K562 (cell line): ENCODE measurements around the gene RUVBL2. TPM values are rescaled to one million over a fixed set of nuclear protein-coding genes. Genes with fewer than 3 reads are reported as not detected.

Source experiments
- ATF2 ChIP-seq: sonication (generic); formaldehyde crosslinking; IDR thresholded peaks from 2 replicates; pipeline ENCODE4 v1.8.1; 2022; ENCODE audit warnings: missing genetic modification reagents
- CEBPB ChIP-seq: fragments of 450-650 bp; IDR thresholded peaks from 2 replicates; pipeline ENCODE4 v1.6.1; 2016; ENCODE audit warnings: missing genetic modification characterization, missing compliant biosample characterization
- CEBPG ChIP-seq, 3 experiments: fragments of 200-800 bp in 1 of 3; sonication (Bioruptor generic) in 1 of 3; sonication (generic) in 1 of 3; formaldehyde crosslinking in 1 of 3; IDR thresholded peaks in 2 of 3; conservative IDR thresholded peaks in 1 of 3; 2 replicates each; pipeline versions ENCODE4 v1.6.1 to v1.8.0; 2016 to 2022; ENCODE audit warnings: missing compliant biosample characterization in 2 of 3, missing genetic modification characterization in 2 of 3, mild to moderate bottlenecking in 1 of 3, missing genetic modification reagents in 1 of 3
- EHMT2 ChIP-seq: fragments of 450-650 bp; IDR thresholded peaks from 2 replicates; pipeline ENCODE4 v1.6.1; 2018; ENCODE audit warnings: antibody characterized with exemption
- FOSL1 ChIP-seq: fragments of 200-800 bp; sonication (Bioruptor generic); conservative IDR thresholded peaks from 2 replicates; pipeline ENCODE4 v1.6.1; 2016; ENCODE audit warnings: missing genetic modification characterization, missing compliant biosample characterization
- MIER1 ChIP-seq: fragments of 450-650 bp; IDR thresholded peaks from 2 replicates; pipeline ENCODE4 v1.6.1; 2016; ENCODE audit warnings: antibody characterized with exemption, mild to moderate bottlenecking, low read depth
- NR2F6 ChIP-seq: fragments of 450-650 bp; formaldehyde crosslinking; IDR thresholded peaks from 2 replicates; pipeline ENCODE4 v1.4.0; 2020; ENCODE audit warnings: mild to moderate bottlenecking
- PYGO2 ChIP-seq: fragments of 450-650 bp; IDR thresholded peaks from 2 replicates; pipeline ENCODE4 v1.6.1; 2016; ENCODE audit warnings: mild to moderate bottlenecking, missing genetic modification characterization, moderate library complexity, missing compliant biosample characterization
- SETDB1 ChIP-seq: IDR thresholded peaks from one replicate; pipeline ENCODE4 v1.6.1; 2012; ENCODE audit warnings: low read length, control low read depth, inconsistent platforms
- SMAD1 ChIP-seq: fragments of 150-350 bp; IDR thresholded peaks from 2 replicates; pipeline ENCODE4 v1.6.1; 2014; ENCODE audit warnings: low read length, low read depth; ENCODE audit not compliant: partially characterized antibody
- SRSF1 ChIP-seq: fragments of 200-400 bp; formaldehyde crosslinking; IDR thresholded peaks from 2 replicates; pipeline ENCODE4 v1.6.1; 2017; ENCODE audit warnings: mild to moderate bottlenecking, low read depth, low read length, moderate library complexity
- TCF7 ChIP-seq: sonication (generic); IDR thresholded peaks from 2 replicates; pipeline ENCODE4 v1.6.1; 2016; ENCODE audit warnings: antibody characterized with exemption, borderline replicate concordance
- YY1 ChIP-seq, 3 experiments: IDR thresholded peaks; 2 replicates each; pipeline ENCODE4 v1.6.1; 2011; ENCODE audit warnings: low read length in 2 of 3, mild to moderate bottlenecking in 2 of 3, moderate library complexity in 2 of 3, borderline replicate concordance in 1 of 3, control low read depth in 1 of 3, low read depth in 1 of 3; ENCODE audit not compliant: insufficient read depth in 3 of 3, insufficient replicate concordance in 2 of 3, control insufficient read depth in 1 of 3, insufficient read length in 1 of 3; ENCODE audit errors: extremely low read depth in 1 of 3
- ZNF174 ChIP-seq: fragments of 250-450 bp; sonication (Bioruptor Pico); IDR thresholded peaks from 2 replicates; pipeline ENCODE4 v1.4.0; 2020; ENCODE audit warnings: mild to moderate bottlenecking
- ZNF212 ChIP-seq: fragments of 450-650 bp; formaldehyde crosslinking; IDR thresholded peaks from 2 replicates; pipeline ENCODE4 v1.4.0; 2020; ENCODE audit warnings: mild to moderate bottlenecking
- ZNF384 ChIP-seq: IDR thresholded peaks from 2 replicates; pipeline ENCODE4 v1.6.1; 2012; ENCODE audit warnings: low read depth, low read length, improper control_type of control experiment
- ZNF41 ChIP-seq: fragments of 250-450 bp; sonication (Bioruptor Pico); conservative IDR thresholded peaks from 2 replicates; pipeline ENCODE4 v1.4.0; 2020; ENCODE audit warnings: mild to moderate bottlenecking
- ZNF644 ChIP-seq: fragments of 200-800 bp; sonication (Bioruptor generic); IDR thresholded peaks from 2 replicates; pipeline ENCODE4 v1.6.1; 2016; ENCODE audit warnings: low read depth, missing genetic modification characterization, missing compliant biosample characterization
- ZNF75A ChIP-seq: fragments of 450-650 bp; formaldehyde crosslinking; IDR thresholded peaks from 2 replicates; pipeline ENCODE4 v1.4.0; 2020; ENCODE audit warnings: mild to moderate bottlenecking
- polyA plus RNA-seq, 8 experiments: library from polyadenylated mRNA; depleted of rRNA in 4 of 8; stranded (reverse) in 5 of 8; unstranded in 3 of 8; fragments of >200 nt; fragmentation: Nextera tagmentation in 2 of 8; fragmentation: Illumina TruSeq in 1 of 8; extraction: Ambion mirVana in 2 of 8; extraction: Trizol in 1 of 8; gene quantifications; 2 replicates each; pipeline versions ENCODE4 v1.2.1 to v1.2.3, GENCODE V29; 2011 to 2014; ENCODE audit warnings: inconsistent platforms in 1 of 8, missing spikeins in 1 of 8
- total RNA-seq, 7 experiments: library from RNA; depleted of rRNA in 6 of 7; stranded (reverse); fragments of >200 nt in 6 of 7; fragmentation: Illumina TruSeq in 2 of 7; extraction: Trizol in 2 of 7; gene quantifications; 2 replicates each; pipeline versions ENCODE4 v1.2.1 to v1.2.3, GENCODE V29; 2011 to 2021; ENCODE audit warnings: low replicate concordance in 1 of 7
- TF ChIP-seq, protein P1 (sequence below): sonication (generic); IDR thresholded peaks from 2 replicates; pipeline ENCODE4 v1.6.1; 2016
- TF ChIP-seq, protein P2 (sequence below): sonication (generic); formaldehyde crosslinking; IDR thresholded peaks from 2 replicates; pipeline ENCODE4 v1.8.0; 2022; ENCODE audit warnings: missing genetic modification reagents, mild to moderate bottlenecking, moderate library complexity, borderline replicate concordance
- TF ChIP-seq, protein P3 (sequence below): fragments of 250-450 bp; sonication (Bioruptor Pico); IDR thresholded peaks from 2 replicates; pipeline ENCODE4 v1.9.0; 2021; ENCODE audit warnings: mild to moderate bottlenecking, inconsistent platforms

Gene RUVBL2
- total and polyA plus RNA-seq, 9 of the 15 experiments (the other 6 are each of a cell fraction or from before 2014, with no cell fraction given), result 71.4 to 453 (median 237) TPM

- TF ChIP-seq, protein P1, sequence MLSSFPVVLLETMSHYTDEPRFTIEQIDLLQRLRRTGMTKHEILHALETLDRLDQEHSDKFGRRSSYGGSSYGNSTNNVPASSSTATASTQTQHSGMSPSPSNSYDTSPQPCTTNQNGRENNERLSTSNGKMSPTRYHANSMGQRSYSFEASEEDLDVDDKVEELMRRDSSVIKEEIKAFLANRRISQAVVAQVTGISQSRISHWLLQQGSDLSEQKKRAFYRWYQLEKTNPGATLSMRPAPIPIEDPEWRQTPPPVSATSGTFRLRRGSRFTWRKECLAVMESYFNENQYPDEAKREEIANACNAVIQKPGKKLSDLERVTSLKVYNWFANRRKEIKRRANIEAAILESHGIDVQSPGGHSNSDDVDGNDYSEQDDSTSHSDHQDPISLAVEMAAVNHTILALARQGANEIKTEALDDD, result no peak
- TF ChIP-seq YY1 (IDR thresholded peaks at IDR 0.05; ENCODE audit: borderline replicate concordance in 1 of 3, control insufficient read depth in 1 of 3, extremely low read depth in 1 of 3, insufficient read depth in 3 of 3, insufficient read length in 1 of 3, insufficient replicate concordance in 2 of 3, low read depth in 1 of 3, low read length in 2 of 3) (peak in 1 of 3 experiments; percentile 59), ZNF644 (no peak), ZNF174 (CRISPR knock-in tag) (no peak), FOSL1 (tag) (no peak), CEBPG (CRISPR knock-in tag; IDR thresholded peaks at IDR 0.05) (no peak), CEBPG (tag; conservative IDR thresholded peaks at IDR 0.05 in 1 of 2, IDR thresholded peaks at IDR 0.05 in 1 of 2) (peak in 1 of 2 experiments; percentile 37; a peak in 1 of 4 replicates), NR2F6 (CRISPR knock-in tag) (no peak), SRSF1 (no peak), PYGO2 (tag) (no peak), ZNF75A (no peak), ZNF384 (peak; percentile 82), CEBPB (tag) (peak; percentile 72), SMAD1 (no peak), ZNF41 (no peak), ATF2 (no peak), EHMT2 (no peak), ZNF212 (CRISPR knock-in tag) (no peak), MIER1 (no peak), TCF7 (no peak), SETDB1 (no peak)
- TF ChIP-seq, protein P2, sequence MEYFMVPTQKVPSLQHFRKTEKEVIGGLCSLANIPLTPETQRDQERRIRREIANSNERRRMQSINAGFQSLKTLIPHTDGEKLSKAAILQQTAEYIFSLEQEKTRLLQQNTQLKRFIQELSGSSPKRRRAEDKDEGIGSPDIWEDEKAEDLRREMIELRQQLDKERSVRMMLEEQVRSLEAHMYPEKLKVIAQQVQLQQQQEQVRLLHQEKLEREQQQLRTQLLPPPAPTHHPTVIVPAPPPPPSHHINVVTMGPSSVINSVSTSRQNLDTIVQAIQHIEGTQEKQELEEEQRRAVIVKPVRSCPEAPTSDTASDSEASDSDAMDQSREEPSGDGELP (CRISPR knock-in tag), result no peak
- TF ChIP-seq, protein P3, sequence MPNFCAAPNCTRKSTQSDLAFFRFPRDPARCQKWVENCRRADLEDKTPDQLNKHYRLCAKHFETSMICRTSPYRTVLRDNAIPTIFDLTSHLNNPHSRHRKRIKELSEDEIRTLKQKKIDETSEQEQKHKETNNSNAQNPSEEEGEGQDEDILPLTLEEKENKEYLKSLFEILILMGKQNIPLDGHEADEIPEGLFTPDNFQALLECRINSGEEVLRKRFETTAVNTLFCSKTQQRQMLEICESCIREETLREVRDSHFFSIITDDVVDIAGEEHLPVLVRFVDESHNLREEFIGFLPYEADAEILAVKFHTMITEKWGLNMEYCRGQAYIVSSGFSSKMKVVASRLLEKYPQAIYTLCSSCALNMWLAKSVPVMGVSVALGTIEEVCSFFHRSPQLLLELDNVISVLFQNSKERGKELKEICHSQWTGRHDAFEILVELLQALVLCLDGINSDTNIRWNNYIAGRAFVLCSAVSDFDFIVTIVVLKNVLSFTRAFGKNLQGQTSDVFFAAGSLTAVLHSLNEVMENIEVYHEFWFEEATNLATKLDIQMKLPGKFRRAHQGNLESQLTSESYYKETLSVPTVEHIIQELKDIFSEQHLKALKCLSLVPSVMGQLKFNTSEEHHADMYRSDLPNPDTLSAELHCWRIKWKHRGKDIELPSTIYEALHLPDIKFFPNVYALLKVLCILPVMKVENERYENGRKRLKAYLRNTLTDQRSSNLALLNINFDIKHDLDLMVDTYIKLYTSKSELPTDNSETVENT, result no peak
Observed at GRCh38 chr19:48959341-48960239, 34.1 kb upstream of the RUVBL2 start (continued).
